GM23338 (cell line): ENCODE data around the gene CIB4. TPM values are rescaled to one million over a fixed set of nuclear protein-coding genes. Genes with fewer than 3 reads are reported as not detected.

Source experiments
- ATAC-seq: fragments of 200-7000 bp; cut with Tn5 transposase; 3 replicates; pipeline ENCODE4 v1.9.1; 2020
- DNase-seq: peaks from one replicate; pipeline ENCODE4 v3.0.0-alpha.2; 2015; ENCODE audit warnings: low spot score
- H2AFZ ChIP-seq: fragments of 200-600 bp; sonication (generic); 2 replicates; pipeline ENCODE4 v1.8.0; 2016; ENCODE audit warnings: antibody characterized with exemption, mild to moderate bottlenecking, moderate library complexity
- H3F3A ChIP-seq: fragments of 200-600 bp; sonication (generic); replicated peaks from 2 replicates; pipeline ENCODE4 v1.8.0; 2017; ENCODE audit warnings: antibody characterized with exemption, mixed run types, low read depth
- H3K27ac ChIP-seq: fragments of 200-600 bp; sonication (generic); 2 replicates; pipeline ENCODE4 v1.6.1; 2016; ENCODE audit warnings: low read depth
- H3K27me3 ChIP-seq: fragments of 200-600 bp; sonication (generic); 2 replicates; pipeline ENCODE4 v1.8.0; 2016; ENCODE audit warnings: mild to moderate bottlenecking, mixed run types, moderate library complexity; ENCODE audit not compliant: insufficient read depth
- H3K36me3 ChIP-seq: fragments of 200-600 bp; sonication (generic); 2 replicates; pipeline ENCODE4 v1.8.0; 2016; ENCODE audit warnings: mild to moderate bottlenecking; ENCODE audit not compliant: insufficient read depth
- H3K4me1 ChIP-seq: fragments of 200-600 bp; sonication (generic); 2 replicates; pipeline ENCODE4 v1.8.0; 2016; ENCODE audit warnings: mild to moderate bottlenecking, moderate library complexity; ENCODE audit not compliant: insufficient read depth
- H3K4me2 ChIP-seq: fragments of 200-600 bp; sonication (generic); 2 replicates; pipeline ENCODE4 v1.7.1; 2017; ENCODE audit warnings: mixed run types
- H3K4me3 ChIP-seq: fragments of 200-600 bp; sonication (generic); 2 replicates; pipeline ENCODE4 v1.6.1; 2016; ENCODE audit warnings: mixed run types
- H3K79me2 ChIP-seq: fragments of 200-600 bp; sonication (generic); replicated peaks from 2 replicates; pipeline ENCODE4 v1.8.0; 2017; ENCODE audit warnings: mild to moderate bottlenecking; ENCODE audit not compliant: insufficient read depth
- H3K9me2 ChIP-seq: fragments of 200-600 bp; sonication (generic); 2 replicates; pipeline ENCODE4 v1.8.0; 2017; ENCODE audit not compliant: insufficient read depth
- H4K20me1 ChIP-seq: fragments of 200-600 bp; sonication (generic); replicated peaks from 2 replicates; pipeline ENCODE4 v1.8.0; 2017; ENCODE audit warnings: mild to moderate bottlenecking; ENCODE audit not compliant: insufficient read depth
- H3K27ac Mint-ChIP-seq: 2 replicates; pipeline ENCODE4 v1.8.0; 2020; ENCODE audit warnings: inconsistent platforms, mild to moderate bottlenecking, moderate library complexity, mixed read lengths
- H3K27me3 Mint-ChIP-seq: 3 replicates; pipeline ENCODE4 v1.8.0; 2022; ENCODE audit warnings: low read depth, mild to moderate bottlenecking, moderate library complexity, mixed read lengths, inconsistent platforms; ENCODE audit not compliant: insufficient read depth, poor library complexity
- H3K36me3 Mint-ChIP-seq: 3 replicates; pipeline ENCODE4 v1.8.0; 2021; ENCODE audit warnings: low read depth, mild to moderate bottlenecking, inconsistent platforms, moderate library complexity, mixed read lengths
- H3K4me1 Mint-ChIP-seq: 3 replicates; pipeline ENCODE4 v1.8.0; 2020; ENCODE audit warnings: mild to moderate bottlenecking, inconsistent platforms, mixed read lengths
- H3K4me3 Mint-ChIP-seq: 3 replicates; pipeline ENCODE4 v1.8.0; 2021; ENCODE audit warnings: moderate library complexity, mild to moderate bottlenecking, inconsistent platforms, mixed read lengths
- H3K9me3 Mint-ChIP-seq: 3 replicates; pipeline ENCODE4 v1.8.0; 2020; ENCODE audit warnings: moderate library complexity, mild to moderate bottlenecking, inconsistent platforms, mixed read lengths
- STAT1 ChIP-seq: IDR thresholded peaks from one replicate; pipeline ENCODE4 v1.6.1; 2016; ENCODE audit warnings: antibody characterized with exemption; ENCODE audit not compliant: unreplicated experiment
- polyA plus RNA-seq: library from polyadenylated mRNA; unstranded; fragments of >200 nt; fragmentation: Nextera tagmentation; extraction: Ambion mirVana; gene quantifications from 2 replicates; pipeline ENCODE4 v1.2.1, GENCODE V29; 2016
- total RNA-seq: library from RNA; depleted of rRNA; stranded (reverse); fragments of >200 nt; shearing (Covaris generic); gene quantifications from 2 replicates; pipeline ENCODE4 v1.2.3, GENCODE V29; 2014
- TF ChIP-seq, protein P1 (sequence below): fragments of 250-450 bp; sonication (Bioruptor Pico); IDR thresholded peaks from 2 replicates; pipeline ENCODE4 v1.5.0; 2020; ENCODE audit warnings: mild to moderate bottlenecking, moderate library complexity

CIB4 gene
- total and polyA plus RNA-seq, 2 experiments from 2014 or later: not detected

DNA sequence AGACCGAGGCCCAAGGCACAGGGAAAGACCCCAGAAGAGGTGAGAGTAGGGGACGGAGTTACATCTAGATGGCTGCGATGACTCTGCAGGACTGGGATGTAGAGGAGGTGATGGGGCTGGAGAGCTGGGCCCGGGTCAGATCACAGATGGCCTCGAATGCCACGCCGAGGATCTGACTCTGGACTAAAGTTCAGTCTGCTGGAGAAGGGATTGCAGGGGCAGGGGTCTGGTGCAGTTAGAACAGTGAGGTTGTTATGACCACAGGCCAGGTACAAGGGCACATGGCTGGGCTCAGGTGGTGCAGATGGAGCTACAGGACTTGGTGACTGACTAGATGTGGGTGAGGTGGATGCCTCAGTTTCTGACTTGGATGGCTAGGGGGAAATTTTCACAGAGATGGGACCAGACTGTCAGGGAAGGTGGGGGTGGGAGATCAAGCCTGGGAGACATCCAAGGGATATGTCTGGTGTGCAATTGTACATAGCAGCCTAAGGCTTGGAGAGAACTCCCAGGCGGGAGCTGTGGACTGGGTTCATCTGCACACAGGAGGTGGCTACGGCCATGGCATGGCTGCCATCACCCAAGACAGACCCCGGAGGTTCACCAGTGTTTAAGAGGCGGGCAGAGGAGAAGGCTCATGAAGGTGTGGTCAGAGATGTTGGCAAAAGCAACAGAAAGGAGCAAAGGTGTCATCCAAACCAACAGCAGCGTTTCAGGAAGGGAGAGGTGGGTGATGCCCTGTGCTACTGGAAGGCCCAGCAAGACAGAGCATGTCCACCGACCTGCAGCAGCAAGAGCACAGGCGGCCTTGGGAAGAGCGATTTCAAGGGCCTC is 66.9 kb downstream of the CIB4 start (continued):
- TF ChIP-seq, protein P1, sequence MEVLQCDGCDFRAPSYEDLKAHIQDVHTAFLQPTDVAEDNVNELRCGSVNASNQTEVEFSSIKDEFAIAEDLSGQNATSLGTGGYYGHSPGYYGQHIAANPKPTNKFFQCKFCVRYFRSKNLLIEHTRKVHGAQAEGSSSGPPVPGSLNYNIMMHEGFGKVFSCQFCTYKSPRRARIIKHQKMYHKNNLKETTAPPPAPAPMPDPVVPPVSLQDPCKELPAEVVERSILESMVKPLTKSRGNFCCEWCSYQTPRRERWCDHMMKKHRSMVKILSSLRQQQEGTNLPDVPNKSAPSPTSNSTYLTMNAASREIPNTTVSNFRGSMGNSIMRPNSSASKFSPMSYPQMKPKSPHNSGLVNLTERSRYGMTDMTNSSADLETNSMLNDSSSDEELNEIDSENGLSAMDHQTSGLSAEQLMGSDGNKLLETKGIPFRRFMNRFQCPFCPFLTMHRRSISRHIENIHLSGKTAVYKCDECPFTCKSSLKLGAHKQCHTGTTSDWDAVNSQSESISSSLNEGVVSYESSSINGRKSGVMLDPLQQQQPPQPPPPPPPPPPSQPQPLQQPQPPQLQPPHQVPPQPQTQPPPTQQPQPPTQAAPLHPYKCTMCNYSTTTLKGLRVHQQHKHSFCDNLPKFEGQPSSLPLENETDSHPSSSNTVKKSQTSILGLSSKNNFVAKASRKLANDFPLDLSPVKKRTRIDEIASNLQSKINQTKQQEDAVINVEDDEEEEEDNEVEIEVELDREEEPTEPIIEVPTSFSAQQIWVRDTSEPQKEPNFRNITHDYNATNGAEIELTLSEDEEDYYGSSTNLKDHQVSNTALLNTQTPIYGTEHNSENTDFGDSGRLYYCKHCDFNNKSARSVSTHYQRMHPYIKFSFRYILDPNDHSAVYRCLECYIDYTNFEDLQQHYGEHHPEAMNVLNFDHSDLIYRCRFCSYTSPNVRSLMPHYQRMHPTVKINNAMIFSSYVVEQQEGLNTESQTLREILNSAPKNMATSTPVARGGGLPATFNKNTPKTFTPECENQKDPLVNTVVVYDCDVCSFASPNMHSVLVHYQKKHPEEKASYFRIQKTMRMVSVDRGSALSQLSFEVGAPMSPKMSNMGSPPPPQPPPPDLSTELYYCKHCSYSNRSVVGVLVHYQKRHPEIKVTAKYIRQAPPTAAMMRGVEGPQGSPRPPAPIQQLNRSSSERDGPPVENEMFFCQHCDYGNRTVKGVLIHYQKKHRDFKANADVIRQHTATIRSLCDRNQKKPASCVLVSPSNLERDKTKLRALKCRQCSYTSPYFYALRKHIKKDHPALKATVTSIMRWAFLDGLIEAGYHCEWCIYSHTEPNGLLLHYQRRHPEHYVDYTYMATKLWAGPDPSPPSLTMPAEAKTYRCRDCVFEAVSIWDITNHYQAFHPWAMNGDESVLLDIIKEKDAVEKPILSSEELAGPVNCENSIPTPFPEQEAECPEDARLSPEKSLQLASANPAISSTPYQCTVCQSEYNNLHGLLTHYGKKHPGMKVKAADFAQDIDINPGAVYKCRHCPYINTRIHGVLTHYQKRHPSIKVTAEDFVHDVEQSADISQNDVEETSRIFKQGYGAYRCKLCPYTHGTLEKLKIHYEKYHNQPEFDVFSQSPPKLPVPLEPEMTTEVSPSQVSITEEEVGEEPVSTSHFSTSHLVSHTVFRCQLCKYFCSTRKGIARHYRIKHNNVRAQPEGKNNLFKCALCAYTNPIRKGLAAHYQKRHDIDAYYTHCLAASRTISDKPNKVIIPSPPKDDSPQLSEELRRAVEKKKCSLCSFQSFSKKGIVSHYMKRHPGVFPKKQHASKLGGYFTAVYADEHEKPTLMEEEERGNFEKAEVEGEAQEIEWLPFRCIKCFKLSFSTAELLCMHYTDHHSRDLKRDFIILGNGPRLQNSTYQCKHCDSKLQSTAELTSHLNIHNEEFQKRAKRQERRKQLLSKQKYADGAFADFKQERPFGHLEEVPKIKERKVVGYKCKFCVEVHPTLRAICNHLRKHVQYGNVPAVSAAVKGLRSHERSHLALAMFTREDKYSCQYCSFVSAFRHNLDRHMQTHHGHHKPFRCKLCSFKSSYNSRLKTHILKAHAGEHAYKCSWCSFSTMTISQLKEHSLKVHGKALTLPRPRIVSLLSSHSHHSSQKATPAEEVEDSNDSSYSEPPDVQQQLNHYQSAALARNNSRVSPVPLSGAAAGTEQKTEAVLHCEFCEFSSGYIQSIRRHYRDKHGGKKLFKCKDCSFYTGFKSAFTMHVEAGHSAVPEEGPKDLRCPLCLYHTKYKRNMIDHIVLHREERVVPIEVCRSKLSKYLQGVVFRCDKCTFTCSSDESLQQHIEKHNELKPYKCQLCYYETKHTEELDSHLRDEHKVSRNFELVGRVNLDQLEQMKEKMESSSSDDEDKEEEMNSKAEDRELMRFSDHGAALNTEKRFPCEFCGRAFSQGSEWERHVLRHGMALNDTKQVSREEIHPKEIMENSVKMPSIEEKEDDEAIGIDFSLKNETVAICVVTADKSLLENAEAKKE (CRISPR knock-in tag): no peak

DNA sequence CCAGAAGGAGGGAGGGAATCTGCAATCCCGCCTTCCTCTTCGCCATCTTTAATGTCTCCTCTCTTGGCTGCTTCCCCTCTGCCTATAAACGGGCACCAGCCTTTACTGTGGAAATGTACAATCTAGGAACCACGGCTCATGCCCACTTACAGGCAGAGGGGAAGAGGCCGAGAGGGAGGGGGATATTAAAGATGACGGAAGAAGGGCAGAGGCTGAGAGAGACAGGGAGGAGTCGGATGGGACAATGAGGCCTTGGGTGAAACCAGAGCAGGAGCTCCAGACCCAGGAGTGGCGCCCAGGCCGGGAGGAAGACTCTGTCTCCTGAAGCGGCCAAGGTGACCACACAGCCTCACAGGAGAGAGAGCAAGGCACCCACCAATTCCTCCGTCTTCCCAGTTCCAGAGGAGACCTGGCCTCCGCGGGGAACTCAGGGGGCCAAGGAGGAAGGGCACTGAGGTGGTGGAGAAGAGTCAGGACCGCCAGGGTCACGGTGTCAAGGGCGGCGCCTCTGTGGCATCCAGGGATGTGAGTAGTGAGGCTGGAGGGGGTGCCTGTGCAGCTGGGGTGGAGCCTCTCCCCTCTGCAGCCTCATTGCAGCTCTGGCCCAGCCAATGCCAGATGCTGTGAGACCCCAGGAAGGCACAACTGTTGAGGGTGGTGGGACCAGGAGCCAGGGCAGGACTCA is 67.8 kb downstream of the CIB4 start:
- no peak overlapping the region for H3K4me3 Mint-ChIP-seq
- H3K4me3 ChIP-seq: no peak overlapping the region
- H3K36me3 ChIP-seq: no peaks in the 10 kb centered on the region
- H3K4me1 ChIP-seq: peaks cover 6% of the 10 kb centered on the region; the same call in 1 of the 2 replicates
- H3K9me2 ChIP-seq: no peaks in the 10 kb centered on the region
- H3K27me3 ChIP-seq: no peaks in the 10 kb centered on the region
- no peaks in the 10 kb centered on the region for H3K36me3 Mint-ChIP-seq
- ATAC-seq (no peak), DNase-seq (no peak)
- H3K9me3 Mint-ChIP-seq: no peaks in the 10 kb centered on the region
- no peak overlapping the region for H3K27ac ChIP-seq
- peaks cover 21% of the 10 kb centered on the region for H3K4me1 Mint-ChIP-seq
- H3K27ac Mint-ChIP-seq: no peak overlapping the region
- no peaks in the 10 kb centered on the region for H3F3A ChIP-seq
- no peak overlapping the region for H3K4me2 ChIP-seq
- H3K27me3 Mint-ChIP-seq: peaks cover 8% of the 10 kb centered on the region
- H3K79me2 ChIP-seq: no peaks in the 10 kb centered on the region
- H2AFZ ChIP-seq: no peak overlapping the region
- no peak for TF ChIP-seq STAT1
- no peaks in the 10 kb centered on the region for H4K20me1 ChIP-seq
